GM19099 (cell line): Measurements from ENCODE around the gene FKBP14.

Experiments used
- POLR2A ChIP-seq: IDR thresholded peaks from 3 replicates; pipeline ENCODE4 v1.6.1; 2011; ENCODE audit warnings: low read depth; ENCODE audit not compliant: insufficient read length; ENCODE audit errors: extremely low read depth

The FKBP14 gene

DNA sequence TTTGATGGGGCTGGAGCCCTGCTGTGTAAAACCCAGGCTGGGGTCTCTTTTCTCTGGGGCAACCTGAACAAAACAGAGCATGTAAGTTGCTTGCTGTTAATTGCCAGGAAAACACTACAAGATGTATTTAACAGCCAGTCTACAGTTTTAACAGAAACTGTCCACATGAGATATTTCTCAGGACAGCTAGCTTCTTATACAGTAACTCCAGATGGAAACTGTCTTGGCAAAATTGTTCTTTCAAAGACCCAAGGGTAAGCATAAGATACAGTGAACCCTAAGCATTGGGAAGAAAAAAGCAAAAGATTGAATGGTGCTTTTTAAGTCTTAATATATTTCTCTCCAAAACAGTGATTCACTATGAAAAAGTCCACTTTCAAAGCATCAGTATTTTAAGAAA is 8.1 kb downstream of the FKBP14 start:
- TF ChIP-seq POLR2A, result no peak

DNA sequence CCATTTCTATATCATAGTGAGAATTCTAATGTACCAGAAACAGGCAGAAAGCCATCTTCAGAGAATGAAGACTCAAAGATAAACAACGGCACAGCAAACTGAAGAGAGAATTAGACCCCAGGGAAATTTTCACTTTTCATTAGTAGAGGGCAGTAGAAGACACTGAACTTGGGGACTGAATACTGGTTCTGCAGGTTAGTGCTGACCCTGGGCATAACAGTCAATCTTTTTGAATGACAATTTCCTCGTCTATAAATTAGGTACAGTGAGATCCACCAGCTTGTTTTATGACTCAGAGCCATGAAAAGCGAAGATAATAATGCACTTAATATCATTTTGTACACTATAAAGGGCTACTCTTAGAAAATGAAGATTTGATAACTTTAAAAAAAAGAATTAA is 13.7 kb downstream of the FKBP14 start:
- no peak for TF ChIP-seq POLR2A

DNA sequence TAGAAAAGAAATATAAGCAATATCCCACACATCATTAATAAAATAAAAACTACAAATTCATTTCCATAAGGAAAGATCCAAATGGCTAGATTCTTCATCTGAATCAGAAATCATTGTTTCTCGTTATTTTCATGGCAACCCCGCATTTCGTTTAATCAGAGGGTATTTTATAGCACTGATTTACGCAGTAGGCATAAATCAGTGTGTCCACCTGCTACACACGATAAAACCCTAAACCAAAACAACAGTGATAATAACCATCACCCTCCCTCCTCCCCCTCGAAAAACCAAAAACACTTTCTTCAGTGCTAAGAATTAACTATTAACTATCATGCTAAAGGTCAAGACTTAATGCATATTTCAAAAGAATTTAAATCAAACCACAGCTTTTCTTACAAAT is 16.5 kb downstream of the FKBP14 start:
- no peak for TF ChIP-seq POLR2A

DNA sequence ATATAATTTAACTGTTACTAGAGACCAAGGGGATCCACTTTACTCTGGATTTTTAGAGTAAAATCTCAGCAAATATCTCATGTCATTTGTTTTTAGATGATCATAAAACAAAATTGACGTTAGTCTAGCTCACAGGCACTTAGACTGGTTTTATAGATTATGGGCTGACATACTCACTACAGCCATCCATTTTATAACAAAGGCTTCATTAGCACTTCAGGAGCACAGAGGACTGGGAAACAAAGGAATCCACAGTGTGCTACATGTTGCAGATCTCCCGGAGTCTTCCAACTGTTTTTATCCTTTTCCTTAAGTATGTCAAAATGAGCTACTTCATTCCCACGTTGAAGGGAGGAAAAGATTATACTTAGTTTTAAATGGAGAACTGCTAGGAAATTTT is 21.0 kb downstream of the FKBP14 start:
- TF ChIP-seq POLR2A, result no peak

DNA sequence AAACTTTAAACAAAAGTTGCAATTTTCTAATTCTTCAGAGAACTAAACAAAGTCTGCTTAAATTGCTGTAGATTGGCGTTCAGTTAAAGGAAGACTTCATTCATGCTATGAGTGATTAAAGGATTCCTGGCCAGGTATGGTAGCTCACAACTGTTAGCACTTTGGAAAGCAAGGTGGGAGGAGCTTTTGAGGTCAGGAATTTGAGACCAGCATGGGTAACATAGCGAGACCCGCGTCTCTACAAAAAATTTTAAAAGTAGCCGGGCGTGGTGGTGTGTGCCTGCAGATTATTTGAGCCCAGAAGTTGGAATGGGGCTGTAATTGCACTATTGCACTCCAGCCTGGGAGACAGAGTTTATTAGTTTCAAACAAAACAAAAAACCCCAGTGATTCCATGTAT is 23.4 kb downstream of the FKBP14 start:
- no peak for TF ChIP-seq POLR2A

DNA sequence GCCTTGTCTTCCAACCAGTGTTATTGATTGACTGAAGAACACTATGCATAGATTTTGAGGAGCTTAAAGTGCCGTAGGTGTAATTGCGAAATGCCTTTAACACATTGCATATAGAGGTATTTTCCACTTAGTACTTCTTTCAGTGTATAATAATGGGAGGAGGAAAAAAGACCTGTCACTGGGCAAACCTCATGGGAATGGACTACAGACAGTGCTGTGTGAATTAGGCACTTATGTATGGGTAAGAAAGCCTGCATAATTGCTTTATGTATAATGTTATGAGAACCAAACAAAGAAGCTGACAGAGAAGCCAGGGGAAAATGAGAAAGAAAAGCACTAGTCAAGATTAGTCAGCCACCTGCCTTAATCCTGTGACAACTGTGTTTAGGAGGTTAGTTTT is 24.5 kb downstream of the FKBP14 start:
- TF ChIP-seq POLR2A, result no peak

DNA sequence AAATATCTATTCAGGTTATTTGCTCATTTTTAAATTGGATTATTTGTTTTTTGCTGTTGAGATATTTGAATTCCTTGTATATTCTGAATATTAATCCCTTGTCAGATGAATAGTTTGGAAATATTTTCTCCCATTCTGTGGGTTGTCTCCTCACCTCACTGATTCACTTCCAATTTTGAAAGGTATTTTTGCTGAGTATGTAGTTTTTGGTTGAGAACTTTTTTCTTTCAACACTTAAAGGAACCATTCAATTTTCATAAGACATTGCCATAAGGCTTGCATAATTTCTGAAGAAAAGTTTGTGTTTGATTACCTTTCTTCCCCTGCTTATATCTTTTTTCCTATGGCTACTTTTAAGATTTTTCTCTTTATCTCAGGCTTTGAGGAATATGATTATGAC is 28.0 kb downstream of the FKBP14 start:
- TF ChIP-seq POLR2A, result no peak

DNA sequence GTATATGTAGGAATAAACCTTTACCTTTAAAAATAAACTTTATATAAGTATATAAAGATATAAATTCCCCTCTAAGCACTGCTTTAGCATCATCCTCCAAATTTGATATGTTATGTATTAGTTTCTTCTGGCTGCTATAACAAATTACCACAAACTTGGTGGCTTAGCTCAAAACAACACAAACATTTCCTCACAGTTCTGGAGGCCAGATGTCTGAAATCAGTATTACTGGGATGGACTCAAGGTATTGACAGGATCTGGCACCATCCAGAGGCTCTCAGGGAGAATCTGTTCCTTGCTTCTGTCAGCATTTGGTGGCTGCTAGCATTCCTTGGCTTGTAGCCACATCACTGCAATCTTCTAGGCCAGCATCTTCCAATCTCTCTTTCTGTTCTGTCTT is 30.2 kb downstream of the FKBP14 start:
- no peak for TF ChIP-seq POLR2A

DNA sequence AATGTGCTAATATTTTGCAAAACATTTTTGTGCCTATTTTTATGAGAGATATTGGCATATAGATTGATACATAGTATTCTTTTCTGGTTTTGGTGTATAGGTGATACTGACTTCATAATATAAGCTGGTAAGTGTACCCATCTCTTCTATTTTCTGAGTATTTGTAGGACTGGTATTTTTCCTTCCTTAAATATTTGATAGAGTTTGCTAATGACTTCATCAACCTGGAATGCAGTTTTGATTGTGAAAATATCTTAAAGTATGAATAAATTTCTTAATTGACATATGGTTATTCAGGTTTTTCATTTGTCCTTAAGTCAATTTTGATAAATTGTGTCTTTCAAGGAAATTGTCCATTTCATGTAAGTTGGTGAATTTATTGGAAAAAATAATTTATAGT is 30.9 kb downstream of the FKBP14 start:
- no peak for TF ChIP-seq POLR2A

DNA sequence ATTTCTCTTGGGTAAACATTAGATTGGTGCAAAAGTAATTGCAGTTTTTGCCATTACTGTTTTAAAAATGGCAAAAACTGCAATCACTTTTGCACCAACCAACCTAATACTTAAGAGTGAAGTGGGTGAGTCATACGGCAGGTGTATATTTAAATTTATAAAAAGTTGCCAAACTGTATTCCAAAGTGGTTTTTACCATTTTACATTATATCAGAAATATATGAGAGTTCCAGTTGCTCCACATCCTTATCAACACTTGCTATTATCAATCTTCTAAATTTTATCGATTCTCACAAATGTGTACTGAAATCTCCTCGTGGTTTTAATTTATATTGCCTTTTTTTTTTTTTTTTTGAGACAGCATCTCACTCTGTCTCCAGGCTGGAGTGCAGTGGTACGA is 33.4 kb downstream of the FKBP14 start:
- TF ChIP-seq POLR2A, result no peak

DNA sequence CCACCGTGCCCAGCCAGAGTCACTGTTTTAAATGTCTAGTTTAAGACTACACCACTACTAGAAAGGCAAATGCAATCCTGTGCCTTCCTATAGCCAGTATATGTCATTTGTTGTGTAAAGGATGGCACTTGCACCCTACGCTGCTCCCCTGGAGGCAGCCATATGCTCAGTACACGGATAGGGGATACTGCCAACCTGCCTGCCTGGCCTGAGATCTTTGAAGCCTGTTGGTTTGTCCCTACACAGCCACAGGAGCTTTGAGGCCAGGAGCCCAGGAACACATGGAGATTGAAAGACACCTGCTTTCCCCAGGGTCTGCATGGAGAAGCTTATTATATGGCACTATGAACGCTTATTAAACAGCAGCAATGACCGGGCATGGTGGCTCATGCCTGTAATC is 34.6 kb downstream of the FKBP14 start:
- TF ChIP-seq POLR2A, result no peak

DNA sequence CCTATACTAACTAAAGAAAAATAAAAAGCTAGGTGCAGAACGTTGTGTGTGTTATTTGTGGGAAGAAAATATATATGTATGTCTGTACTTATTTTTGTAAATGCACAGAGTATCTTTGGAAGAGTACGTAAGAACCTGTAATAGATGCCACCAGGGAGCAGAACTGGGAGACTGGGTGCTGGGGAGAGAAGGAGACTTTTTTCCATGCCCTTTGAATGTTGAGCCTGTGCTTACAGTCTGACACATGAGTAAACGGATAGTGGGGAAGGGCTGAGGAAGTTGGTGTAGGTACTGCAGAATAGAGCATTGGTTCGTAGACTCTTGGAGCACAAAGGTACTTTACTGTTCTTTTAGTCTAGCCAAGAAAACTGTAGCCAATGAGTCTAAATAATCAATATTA is 35.6 kb downstream of the FKBP14 start:
- TF ChIP-seq POLR2A, result no peak

DNA sequence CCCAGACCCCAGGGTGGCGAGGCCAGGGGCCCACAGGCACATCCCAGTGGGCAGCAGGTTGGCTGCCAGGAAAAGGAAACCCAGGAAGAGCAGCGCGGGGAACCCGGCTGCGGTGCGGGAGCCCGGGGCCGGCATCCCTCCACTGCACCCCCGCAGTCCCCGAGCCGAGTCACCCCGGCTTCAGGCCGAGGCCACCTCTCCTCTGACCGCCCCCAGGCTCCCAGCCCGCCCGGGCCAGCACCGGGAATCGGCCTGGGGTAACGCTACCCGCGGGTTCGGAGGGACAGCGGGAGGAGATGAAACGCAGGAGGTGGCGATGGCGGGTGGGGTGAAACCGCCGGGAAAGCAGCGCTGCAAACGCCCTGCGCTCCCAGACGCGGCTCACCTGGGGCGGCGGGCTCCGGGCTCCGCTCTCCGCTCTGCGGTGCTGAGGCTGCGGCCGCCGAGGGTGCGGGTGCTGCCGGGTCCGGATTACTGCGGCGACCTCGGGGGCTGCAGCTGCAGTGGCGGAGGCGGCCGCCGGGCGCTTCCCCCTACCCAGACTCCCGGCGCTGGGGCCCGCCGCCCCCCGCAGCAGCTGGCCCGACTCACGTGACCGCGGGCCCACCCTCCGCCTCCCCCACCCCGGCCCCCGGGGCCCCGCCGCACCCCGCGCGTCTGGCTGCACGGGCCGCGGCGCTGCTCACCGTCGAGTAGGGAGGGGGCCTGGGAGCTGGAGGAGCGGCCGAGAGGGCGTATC is 37.1 kb downstream of the FKBP14 start, which contains the start of gene SCRN1:
Gene SCRN1, minus strand, starts transcription at position 545 of the 739 bp plus-strand sequence. CDS start 20,734 bp downstream, outside the sequence.
- peak; percentile 68 for TF ChIP-seq POLR2A

DNA sequence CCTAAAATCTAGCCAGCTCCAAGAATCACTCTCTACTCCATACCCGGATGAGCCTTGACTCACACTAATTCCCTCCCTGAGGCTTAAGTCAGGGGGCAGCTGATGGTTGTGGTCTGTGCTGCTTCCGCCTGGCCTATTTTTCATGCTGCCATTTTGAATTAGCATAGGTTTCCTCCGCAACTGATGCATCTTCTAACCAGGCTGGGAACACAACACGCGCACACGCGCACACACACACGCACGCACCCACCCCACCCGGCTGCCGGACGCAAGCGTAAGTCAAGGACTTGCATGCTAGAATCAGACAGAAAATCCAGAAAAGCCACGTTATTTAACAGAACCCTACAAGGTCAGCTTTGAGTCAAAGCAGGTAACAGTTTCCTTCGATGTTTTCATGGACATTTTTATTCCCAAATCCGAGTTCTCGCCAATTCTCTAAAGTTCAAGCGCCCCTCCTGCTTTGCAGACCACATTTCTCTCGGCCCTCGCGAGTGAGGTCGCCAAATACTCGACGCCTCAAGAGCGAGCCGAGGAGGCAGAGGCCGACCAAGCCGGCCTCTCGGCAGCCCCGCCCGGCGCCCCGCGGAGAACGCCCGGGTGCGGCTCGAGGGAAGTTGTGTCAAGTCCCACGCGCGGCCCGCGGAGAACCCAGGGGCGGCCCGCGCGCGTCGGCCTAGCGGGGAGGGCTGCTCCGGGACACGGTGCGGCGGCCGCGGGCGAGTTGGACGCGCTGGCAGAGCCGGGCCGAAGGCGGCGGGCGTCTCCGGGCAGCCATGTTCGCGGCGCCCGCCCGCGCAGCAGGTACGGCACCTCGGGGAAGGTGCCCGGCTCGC is 37.9 kb downstream of the FKBP14 start:
- TF ChIP-seq POLR2A, result peak; percentile 51

DNA sequence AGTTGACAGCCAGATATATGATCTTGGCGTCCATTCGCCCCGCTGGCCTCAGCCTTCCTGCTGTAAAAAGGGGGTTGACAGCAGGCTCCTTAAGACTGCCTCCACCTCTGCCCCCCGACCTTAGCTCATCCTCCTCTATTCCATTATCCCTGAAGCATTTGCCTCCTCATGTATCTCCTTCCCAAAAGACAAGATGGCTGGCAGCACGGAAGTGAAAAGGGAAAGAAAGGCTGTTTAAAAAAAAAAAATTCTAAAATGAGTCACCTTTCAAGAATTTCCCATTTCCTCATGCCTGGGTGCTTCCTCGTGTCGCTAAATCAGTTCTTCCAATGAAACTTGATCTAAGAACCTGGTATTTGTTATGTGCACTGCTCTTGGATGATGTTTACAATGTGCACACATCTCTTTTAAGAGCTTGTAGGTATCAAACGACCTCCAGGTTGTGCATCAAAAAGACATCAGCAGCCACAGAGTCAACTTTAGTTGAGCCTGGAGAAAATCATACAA is 38.6 kb downstream of the FKBP14 start:
- TF ChIP-seq POLR2A, result no peak

DNA sequence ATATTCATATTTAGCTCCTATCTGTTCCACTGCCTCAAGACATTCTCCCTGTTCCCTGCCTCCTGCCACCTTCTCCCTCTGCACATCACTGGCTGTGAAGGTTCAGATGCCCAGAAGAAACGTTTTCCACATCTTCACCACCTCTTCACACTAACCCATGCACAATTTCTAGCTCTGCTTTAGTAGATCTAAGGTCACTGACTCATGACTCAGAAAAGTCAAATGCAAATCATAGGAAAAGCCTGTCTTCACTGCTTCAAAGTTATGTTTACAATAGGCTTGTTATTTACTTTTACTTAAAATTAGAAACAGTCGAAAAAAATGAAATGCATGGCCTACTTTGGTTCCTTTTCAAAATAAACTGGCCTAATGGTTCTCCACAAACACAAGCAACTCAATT is 39.4 kb downstream of the FKBP14 start:
- no peak for TF ChIP-seq POLR2A

DNA sequence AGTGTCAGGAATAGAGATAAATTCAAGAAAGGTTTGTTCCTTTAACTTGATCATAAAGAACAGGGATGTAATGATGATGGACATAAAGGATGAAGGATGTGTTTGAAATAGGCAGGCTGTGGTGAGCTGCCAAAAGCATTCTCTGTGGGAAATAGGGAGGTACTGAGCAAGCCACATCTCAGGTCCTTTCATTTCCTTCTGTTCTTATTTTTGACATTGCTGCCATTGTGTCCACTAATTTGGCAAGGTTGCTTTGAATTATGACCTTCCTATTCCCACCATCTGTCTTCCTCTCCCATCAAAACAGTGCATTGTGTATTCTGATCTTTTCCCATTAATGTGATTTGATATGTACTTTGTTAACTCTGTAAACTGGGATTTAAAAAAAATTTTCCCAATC is 46.4 kb downstream of the FKBP14 start:
- TF ChIP-seq POLR2A, result no peak
